Neural progenitor cell (in vitro differentiated cells): ENCODE results near the gene HDAC4. TPM values are rescaled to one million over a fixed set of nuclear protein-coding genes. Genes with fewer than 3 reads are reported as not detected.
A peak's percentile ranks its signal among the peaks of the same experiment; 100 is the strongest.

Experiments used
- DNase-seq: peaks from one replicate; pipeline ENCODE4 v3.0.0-alpha.2; 2016; ENCODE audit warnings: low spot score
- H2AFZ ChIP-seq: fragments of 200-600 bp; sonication (generic); replicated peaks from 2 replicates; pipeline ENCODE4 v1.6.1; 2016; ENCODE audit warnings: antibody characterized with exemption
- H3F3A ChIP-seq: fragments of 200-600 bp; sonication (generic); 2 replicates; pipeline ENCODE4 v1.6.1; 2016; ENCODE audit warnings: antibody characterized with exemption, low read depth
- H3K27ac ChIP-seq: fragments of 200-600 bp; sonication (generic); 2 replicates; pipeline ENCODE4 v1.5.1; 2016; ENCODE audit warnings: mild to moderate bottlenecking
- H3K27me3 ChIP-seq: fragments of 200-600 bp; sonication (generic); 2 replicates; pipeline ENCODE4 v1.6.1; 2016; ENCODE audit warnings: mild to moderate bottlenecking, moderate library complexity
- H3K36me3 ChIP-seq: fragments of 200-600 bp; sonication (generic); 2 replicates; pipeline ENCODE4 v1.5.1; 2016
- H3K4me1 ChIP-seq: fragments of 200-600 bp; sonication (generic); 2 replicates; pipeline ENCODE4 v1.6.1; 2016; ENCODE audit warnings: mixed run types
- H3K4me2 ChIP-seq: fragments of 200-600 bp; sonication (generic); 2 replicates; pipeline ENCODE4 v1.6.1; 2016
- H3K4me3 ChIP-seq: fragments of 200-600 bp; sonication (generic); 2 replicates; pipeline ENCODE4 v1.5.1; 2016
- H3K79me2 ChIP-seq: fragments of 200-600 bp; sonication (generic); 2 replicates; pipeline ENCODE4 v1.6.1; 2016; ENCODE audit warnings: low read depth
- H3K9ac ChIP-seq: fragments of 200-600 bp; sonication (generic); 2 replicates; pipeline ENCODE4 v1.6.1; 2016
- H3K9me3 ChIP-seq: fragments of 200-600 bp; sonication (generic); 2 replicates; pipeline ENCODE4 v1.5.1; 2016; ENCODE audit warnings: low read depth
- H4K20me1 ChIP-seq: fragments of 200-600 bp; sonication (generic); 2 replicates; pipeline ENCODE4 v1.6.1; 2016; ENCODE audit warnings: low read depth
- H3K27ac Mint-ChIP-seq: 3 replicates; pipeline ENCODE4 v1.8.0; 2021; ENCODE audit warnings: mixed read lengths
- H3K27me3 Mint-ChIP-seq: 2 replicates; pipeline ENCODE4 v1.8.0; 2022; ENCODE audit warnings: low read depth, mild to moderate bottlenecking, inconsistent platforms, moderate library complexity, mixed read lengths; ENCODE audit not compliant: insufficient read depth
- H3K36me3 Mint-ChIP-seq: 3 replicates; pipeline ENCODE4 v1.8.0; 2021; ENCODE audit warnings: mixed read lengths
- H3K4me1 Mint-ChIP-seq: 3 replicates; pipeline ENCODE4 v1.8.0; 2021; ENCODE audit warnings: mixed read lengths
- H3K4me3 Mint-ChIP-seq: 3 replicates; pipeline ENCODE4 v1.8.0; 2021; ENCODE audit warnings: mild to moderate bottlenecking, moderate library complexity, mixed read lengths
- H3K9me3 Mint-ChIP-seq: 3 replicates; pipeline ENCODE4 v1.8.0; 2020; ENCODE audit warnings: mixed read lengths
- EZH2 ChIP-seq: fragments of 200-600 bp; sonication (generic); IDR thresholded peaks from 2 replicates; pipeline ENCODE4 v1.6.1; 2017; ENCODE audit warnings: antibody characterized with exemption, mild to moderate bottlenecking, moderate library complexity
- EZH2phosphoT487 ChIP-seq: fragments of 200-600 bp; sonication (generic); IDR thresholded peaks from 2 replicates; pipeline ENCODE4 v1.6.1; 2017; ENCODE audit warnings: antibody characterized with exemption
- total RNA-seq: library from RNA; depleted of rRNA; stranded (reverse); fragments of >200 nt; gene quantifications from 2 replicates; pipeline ENCODE4 v1.2.3, GENCODE V29; 2015; ENCODE audit warnings: low replicate concordance
- TF ChIP-seq, protein P1 (sequence below): fragments of 200-600 bp; sonication (generic); IDR thresholded peaks from 2 replicates; pipeline ENCODE4 v1.5.1; 2017; ENCODE audit warnings: antibody characterized with exemption, mild to moderate bottlenecking

HDAC4 gene
- total RNA-seq, 1 donor from 2014 or later: 36.0 TPM

DNA sequence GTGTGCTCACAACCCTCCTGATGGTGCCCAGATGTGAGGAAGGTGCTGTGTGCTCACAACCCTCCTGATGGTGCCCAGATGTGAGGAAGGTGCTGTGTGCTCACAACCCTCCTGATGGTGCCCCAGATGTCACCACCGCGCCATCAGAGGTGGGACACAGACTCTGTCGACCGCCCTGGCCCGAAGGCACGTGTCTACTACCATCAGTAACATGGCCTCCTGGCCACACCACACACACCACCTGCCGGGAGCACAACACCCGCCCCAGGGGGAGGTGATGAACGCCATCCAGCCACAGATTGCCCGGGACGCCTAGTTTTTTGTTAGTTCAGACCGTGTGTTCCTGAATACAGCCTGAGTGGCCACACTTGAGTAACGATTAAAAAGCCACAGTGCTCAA, 24.5 kb downstream of the HDAC4 start:
- no peak for DNase-seq
- Histone ChIP-seq H3K36me3 (no peaks in the 10 kb centered on the region), H3K9ac (no peak overlapping the region), H3K4me1 (no peaks in the 10 kb centered on the region), H2AFZ (no peak overlapping the region), H3K4me3 (no peak overlapping the region), H3K27me3 (no peaks in the 10 kb centered on the region), H4K20me1 (peaks cover 51% of the 10 kb centered on the region), H3K79me2 (peaks cover 88% of the 10 kb centered on the region), H3F3A (no peaks in the 10 kb centered on the region), H3K4me2 (no peak overlapping the region), H3K9me3 (no peaks in the 10 kb centered on the region), H3K27ac (no peak overlapping the region)
- no peak for TF ChIP-seq EZH2phosphoT487
- no peak for TF ChIP-seq EZH2
- peaks cover 6% of the 10 kb centered on the region for H3K27me3 Mint-ChIP-seq
- H3K36me3 Mint-ChIP-seq: peaks cover 16% of the 10 kb centered on the region
- H3K27ac Mint-ChIP-seq: no peak overlapping the region
- peaks cover 3% of the 10 kb centered on the region for H3K4me1 Mint-ChIP-seq
- no peaks in the 10 kb centered on the region for H3K9me3 Mint-ChIP-seq
- no peak overlapping the region for H3K4me3 Mint-ChIP-seq

DNA sequence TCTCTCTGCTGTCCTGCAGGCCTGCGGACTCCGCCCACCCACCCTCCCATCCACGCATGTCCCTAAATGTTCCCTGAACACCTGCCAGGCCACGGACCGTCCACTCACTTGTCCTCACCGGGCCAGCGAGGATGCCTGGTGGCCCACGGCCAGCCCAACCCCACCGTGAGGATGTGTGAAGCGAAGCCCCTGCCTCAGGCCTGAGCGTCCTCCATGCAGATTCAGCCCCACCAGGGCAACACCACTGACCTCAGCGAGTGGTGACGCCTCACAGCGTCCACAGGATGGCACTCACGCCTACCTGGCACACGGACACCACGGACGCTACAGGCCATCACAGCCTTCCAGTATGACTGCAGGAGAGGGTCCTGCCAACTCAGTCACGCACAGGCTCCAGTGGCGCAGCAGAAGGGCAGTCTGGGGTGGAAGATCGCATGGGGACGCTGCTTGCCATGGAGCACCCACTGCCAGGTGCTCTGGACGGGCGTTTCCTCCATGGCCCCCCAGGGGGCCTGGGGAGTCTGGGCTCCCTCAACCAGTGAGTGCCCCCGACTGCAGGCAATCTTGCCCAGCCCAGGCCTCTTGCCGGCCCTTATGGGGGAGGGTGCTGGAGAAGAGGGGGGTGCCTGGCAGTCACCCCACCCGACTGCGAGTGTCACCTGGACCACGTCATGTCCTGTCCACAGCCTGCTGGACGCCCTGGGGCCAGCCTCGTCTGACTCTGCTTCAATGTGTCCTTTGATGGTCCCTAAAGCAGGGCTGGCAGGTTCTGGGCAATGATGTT, 25.4 kb downstream of the HDAC4 start:
- H3K79me2 ChIP-seq: peaks cover 88% of the 10 kb centered on the region
- peak; percentile 53 for DNase-seq
- no peak overlapping the region for H2AFZ ChIP-seq
- H3K4me2 ChIP-seq: no peak overlapping the region
- no peak overlapping the region for H3K9ac ChIP-seq
- no peak overlapping the region for H3K4me3 ChIP-seq
- Mint-ChIP-seq H3K27ac (no peak overlapping the region), H3K9me3 (no peaks in the 10 kb centered on the region), H3K4me1 (no peaks in the 10 kb centered on the region), H3K4me3 (no peak overlapping the region), H3K27me3 (peaks cover 4% of the 10 kb centered on the region), H3K36me3 (peaks cover 13% of the 10 kb centered on the region)
- no peaks in the 10 kb centered on the region for H3K36me3 ChIP-seq
- peaks cover 50% of the 10 kb centered on the region for H4K20me1 ChIP-seq
- TF ChIP-seq EZH2phosphoT487 (no peak), EZH2 (no peak)
- TF ChIP-seq, protein P1, sequence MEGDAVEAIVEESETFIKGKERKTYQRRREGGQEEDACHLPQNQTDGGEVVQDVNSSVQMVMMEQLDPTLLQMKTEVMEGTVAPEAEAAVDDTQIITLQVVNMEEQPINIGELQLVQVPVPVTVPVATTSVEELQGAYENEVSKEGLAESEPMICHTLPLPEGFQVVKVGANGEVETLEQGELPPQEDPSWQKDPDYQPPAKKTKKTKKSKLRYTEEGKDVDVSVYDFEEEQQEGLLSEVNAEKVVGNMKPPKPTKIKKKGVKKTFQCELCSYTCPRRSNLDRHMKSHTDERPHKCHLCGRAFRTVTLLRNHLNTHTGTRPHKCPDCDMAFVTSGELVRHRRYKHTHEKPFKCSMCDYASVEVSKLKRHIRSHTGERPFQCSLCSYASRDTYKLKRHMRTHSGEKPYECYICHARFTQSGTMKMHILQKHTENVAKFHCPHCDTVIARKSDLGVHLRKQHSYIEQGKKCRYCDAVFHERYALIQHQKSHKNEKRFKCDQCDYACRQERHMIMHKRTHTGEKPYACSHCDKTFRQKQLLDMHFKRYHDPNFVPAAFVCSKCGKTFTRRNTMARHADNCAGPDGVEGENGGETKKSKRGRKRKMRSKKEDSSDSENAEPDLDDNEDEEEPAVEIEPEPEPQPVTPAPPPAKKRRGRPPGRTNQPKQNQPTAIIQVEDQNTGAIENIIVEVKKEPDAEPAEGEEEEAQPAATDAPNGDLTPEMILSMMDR: peak; percentile 44
- H3K4me1 ChIP-seq: no peaks in the 10 kb centered on the region
- no peaks in the 10 kb centered on the region for H3K9me3 ChIP-seq
- H3K27ac ChIP-seq: no peak overlapping the region
- no peaks in the 10 kb centered on the region for H3F3A ChIP-seq
- no peaks in the 10 kb centered on the region for H3K27me3 ChIP-seq

DNA sequence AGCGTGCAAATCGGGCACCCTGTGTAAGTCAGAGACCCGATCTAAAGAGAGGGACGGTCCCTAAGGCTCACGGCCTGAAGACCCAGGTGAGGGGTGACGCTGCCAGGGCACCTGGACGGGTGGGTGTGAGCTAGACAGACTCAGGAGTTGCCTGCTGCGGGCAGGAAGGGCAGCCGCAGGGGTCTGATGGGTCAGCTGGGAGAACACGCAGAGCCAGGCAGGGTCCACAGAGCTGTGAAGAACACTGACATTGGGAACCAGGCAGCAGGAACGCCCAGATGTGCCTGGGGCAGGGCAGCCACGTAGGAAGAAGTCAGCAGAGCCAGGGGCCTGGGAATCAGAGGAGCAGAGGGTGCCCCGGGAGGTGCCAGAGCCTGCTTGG, 25.9 kb downstream of the HDAC4 start:
- Histone ChIP-seq H3K36me3 (no peaks in the 10 kb centered on the region), H3K4me3 (no peak overlapping the region), H3K9me3 (no peaks in the 10 kb centered on the region), H3K9ac (no peak overlapping the region), H3K27ac (no peak overlapping the region), H3K27me3 (no peaks in the 10 kb centered on the region), H2AFZ (no peak overlapping the region), H3K4me1 (no peaks in the 10 kb centered on the region), H3K79me2 (peaks cover 88% of the 10 kb centered on the region), H3F3A (no peaks in the 10 kb centered on the region), H3K4me2 (no peak overlapping the region), H4K20me1 (peaks cover 50% of the 10 kb centered on the region)
- H3K27me3 Mint-ChIP-seq: peaks cover 2% of the 10 kb centered on the region
- TF ChIP-seq, protein P1: no peak
- no peak for TF ChIP-seq EZH2
- no peak for TF ChIP-seq EZH2phosphoT487
- no peaks in the 10 kb centered on the region for H3K4me1 Mint-ChIP-seq
- H3K9me3 Mint-ChIP-seq: no peaks in the 10 kb centered on the region
- H3K27ac Mint-ChIP-seq: peak overlapping the region; percentile 27
- DNase-seq: no peak
- H3K4me3 Mint-ChIP-seq: no peak overlapping the region
- peaks cover 9% of the 10 kb centered on the region for H3K36me3 Mint-ChIP-seq

DNA sequence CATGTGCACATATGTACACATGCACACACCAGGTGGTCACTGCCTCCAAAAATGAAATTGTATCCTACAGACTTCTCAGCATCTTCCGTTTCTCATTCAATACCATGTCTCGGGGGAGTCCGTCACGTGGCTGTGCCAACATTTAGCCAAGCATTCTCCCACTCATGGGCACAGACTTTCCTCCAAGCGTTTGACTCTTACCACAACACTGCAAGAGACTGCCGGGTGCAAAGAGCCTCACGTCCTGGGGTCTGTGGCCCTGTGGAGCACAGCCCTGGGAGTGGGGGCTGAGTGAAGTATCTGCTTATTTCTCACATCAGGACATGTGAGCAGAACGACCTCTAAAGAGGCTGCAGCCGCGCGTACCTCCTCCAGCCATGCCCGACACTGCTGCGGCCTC, 28.0 kb downstream of the HDAC4 start:
- peaks cover 40% of the 10 kb centered on the region for H4K20me1 ChIP-seq
- Mint-ChIP-seq H3K27ac (no peak overlapping the region), H3K36me3 (peaks cover 9% of the 10 kb centered on the region), H3K9me3 (no peaks in the 10 kb centered on the region), H3K27me3 (no peaks in the 10 kb centered on the region), H3K4me1 (no peaks in the 10 kb centered on the region), H3K4me3 (no peak overlapping the region)
- H3K4me3 ChIP-seq: no peak overlapping the region
- H3K9ac ChIP-seq: no peak overlapping the region
- H3K79me2 ChIP-seq: peaks cover 90% of the 10 kb centered on the region
- H2AFZ ChIP-seq: no peak overlapping the region
- DNase-seq: no peak
- H3K4me2 ChIP-seq: no peak overlapping the region
- no peaks in the 10 kb centered on the region for H3K4me1 ChIP-seq
- H3K27ac ChIP-seq: no peak overlapping the region
- no peaks in the 10 kb centered on the region for H3F3A ChIP-seq
- H3K9me3 ChIP-seq: no peaks in the 10 kb centered on the region
- H3K36me3 ChIP-seq: no peaks in the 10 kb centered on the region
- TF ChIP-seq, protein P1: no peak
- TF ChIP-seq EZH2phosphoT487 (no peak), EZH2 (no peak)
- H3K27me3 ChIP-seq: no peaks in the 10 kb centered on the region
